Measurements from ENCODE around the gene ASF1B.
"Not testable (repeated sequence)": the region's sequence is repeated elsewhere in the genome, so short reads cannot be mapped to it uniquely, and the experiment has no call there.

ASF1B gene

DNA sequence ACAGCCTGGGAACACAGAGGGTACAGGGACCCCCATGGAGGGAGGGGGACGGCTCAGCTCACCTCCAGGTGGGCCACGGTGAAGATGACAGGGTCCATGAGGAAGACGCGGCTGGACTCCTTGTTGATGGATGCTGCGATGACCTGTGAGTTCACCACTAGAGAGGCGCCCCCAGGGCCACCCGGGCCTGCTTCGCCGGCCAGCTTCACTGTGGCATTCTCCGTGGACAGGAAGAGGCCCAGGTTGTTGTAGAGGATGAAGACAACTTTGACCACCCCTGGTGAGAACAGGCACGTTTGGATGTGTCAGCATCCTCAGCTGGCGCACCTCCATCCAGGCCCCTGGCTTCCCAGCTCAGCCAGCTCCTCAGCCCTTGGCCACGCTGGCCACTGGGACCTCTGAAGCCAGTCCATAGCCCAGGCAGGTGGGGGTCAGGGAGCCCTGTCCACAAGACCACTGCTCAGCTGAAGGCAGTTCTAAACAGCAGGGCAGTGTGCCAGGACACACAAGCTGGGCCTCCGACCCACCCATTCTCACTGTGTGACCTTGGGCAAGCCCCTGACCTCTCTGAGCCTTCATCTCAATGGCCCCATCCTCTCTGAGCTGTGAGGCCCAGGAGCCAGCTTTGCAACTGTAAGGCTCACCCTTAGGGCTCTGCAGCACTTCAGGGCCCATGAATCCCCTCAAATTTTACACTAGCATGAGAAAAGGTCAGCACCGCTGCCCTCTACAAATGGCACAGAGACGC, 22.1 kb upstream of the ASF1B start:
- no peak for DNase-seq

DNA sequence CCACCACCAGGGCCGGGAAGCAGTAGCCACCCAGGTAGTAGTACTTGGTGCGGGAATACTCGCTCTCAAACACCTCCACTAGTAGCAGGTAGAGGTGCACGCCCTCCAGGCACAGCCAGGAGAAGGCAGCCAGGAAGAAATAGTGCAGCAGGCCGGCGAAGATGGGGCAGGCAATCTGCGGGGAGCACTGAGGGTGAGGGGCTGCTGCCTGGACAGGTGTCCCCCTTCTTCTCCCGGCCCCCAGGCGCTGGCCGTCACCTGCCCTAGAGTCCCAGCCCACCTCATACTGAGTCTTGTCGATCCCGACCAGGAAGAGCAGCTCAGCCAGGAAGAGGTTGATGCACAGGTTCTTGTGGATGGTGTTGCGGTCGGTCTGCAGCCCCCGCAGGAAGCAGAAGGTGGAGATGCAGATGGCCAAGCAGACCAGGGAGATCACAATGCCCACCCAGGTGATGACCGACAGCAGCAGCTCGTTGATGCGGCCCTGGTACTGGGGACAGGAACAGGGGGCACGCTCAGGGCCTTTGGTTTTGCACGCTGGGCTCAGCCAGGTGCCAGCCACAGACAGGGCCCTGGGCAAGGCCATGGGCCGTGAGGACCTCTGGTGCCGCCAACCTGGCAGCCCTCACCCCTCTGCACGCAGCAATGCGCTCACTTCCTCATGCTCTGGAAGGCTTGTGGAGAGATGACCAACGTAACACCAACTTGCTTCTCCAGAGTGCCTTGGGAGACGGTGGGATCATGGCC, 20.8 kb upstream of the ASF1B start:
- DNase-seq = no peak

DNA sequence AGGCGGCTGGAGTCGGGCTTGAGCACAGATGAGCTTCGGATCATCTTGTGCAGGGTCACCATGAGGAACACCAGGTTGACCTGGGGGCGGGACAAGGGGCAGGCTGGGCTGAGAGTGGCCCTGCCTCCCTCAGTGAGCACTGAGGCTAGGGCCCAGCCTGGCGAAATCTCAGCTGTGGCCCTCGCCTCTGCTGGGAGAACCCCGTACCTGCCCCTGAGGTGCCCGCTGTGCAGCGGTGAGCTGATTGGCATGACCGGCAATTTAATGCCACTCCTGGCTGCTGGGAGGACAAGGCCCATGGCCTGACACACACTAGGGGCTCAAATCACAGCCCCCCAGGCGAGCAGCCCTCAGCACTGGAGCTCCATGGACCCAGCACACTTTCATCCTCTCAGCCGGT, 19.7 kb upstream of the ASF1B start:
- DNase-seq = no peak

DNA sequence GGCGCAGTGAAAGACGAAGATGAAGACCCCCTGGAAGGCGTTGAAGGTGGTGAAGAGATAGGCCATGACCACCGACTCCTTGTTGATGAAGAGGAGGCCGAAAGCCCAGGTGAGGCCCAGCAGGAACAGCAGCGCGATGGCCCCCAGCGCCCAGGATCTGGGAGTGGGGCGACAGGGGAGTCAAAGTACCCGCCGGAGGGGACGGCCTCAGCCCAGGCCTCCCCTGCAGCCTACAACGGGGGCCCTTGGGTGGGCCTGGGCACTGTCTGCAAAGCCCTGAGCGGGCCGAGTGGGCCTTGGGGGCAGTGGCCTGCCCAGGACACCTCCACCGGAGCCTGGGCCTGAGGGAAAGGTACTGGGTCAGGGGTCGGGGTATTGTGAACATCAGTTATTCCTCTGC, 19.0 kb upstream of the ASF1B start:
- DNase-seq = no peak

DNA sequence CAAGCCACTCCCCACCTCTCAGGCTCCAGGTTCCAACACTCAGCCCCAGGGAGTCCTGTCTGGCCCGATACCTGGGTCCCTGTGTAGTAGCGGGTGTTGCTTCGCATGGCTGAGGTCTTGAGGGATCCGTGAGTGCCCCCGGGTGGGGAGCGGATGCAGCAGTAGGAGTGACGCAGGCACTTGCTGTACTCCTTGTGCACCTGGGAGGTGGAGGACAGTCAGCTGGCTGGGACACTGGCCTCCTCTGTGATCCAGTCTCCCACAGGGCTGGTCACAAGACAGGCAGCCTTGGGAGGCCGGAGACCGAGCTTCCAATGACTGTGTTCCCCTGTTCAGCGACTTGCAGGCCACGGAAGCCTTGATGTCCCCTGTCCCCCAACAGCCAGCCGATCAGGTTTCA, 16.3 kb upstream of the ASF1B start:
- DNase-seq = no peak

DNA sequence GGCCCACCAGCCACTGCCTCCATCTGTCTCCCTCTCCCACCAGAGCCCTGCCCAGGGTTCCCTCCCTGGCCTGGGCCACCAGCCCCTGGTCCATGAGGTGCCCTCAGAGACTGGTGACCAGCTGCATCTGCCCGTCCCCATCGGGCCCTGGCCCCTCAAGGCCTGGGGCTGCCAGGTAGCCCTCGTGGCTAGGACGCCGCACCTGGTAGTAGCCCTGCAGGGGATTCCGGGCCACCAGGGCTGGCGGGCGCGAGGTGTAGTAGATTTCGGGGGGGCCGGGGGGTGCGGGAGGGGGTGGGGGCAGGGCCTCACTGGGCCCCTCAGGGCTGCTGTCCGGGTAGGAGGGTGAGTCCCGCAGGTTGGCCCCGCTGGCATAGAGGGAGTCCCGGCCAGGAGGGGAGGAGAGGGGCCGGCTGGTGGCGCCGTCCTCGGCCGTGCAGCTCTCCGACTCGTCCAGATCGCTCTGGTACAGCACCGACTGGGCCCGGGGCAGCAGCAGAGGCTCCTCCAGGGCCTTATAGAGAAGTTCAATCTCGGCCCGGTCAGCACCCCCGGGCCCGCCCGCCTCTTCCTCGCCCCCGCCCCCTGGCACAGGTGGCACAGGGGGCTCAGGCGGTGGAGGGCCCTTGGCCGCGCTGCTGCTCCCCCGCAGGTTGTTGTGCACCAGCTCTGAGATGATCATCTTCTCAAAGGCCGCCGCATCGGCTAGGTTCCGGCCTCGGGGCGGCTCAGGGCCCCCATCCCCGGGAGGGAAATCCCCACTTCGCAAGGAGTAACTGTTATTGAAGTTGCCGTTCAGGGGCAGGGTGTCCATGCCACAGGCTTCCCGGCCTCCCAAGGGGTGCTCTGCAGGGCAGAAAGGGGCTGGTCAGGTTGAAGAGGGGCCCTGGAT, 14.6 kb upstream of the ASF1B start:
- no peak for DNase-seq

DNA sequence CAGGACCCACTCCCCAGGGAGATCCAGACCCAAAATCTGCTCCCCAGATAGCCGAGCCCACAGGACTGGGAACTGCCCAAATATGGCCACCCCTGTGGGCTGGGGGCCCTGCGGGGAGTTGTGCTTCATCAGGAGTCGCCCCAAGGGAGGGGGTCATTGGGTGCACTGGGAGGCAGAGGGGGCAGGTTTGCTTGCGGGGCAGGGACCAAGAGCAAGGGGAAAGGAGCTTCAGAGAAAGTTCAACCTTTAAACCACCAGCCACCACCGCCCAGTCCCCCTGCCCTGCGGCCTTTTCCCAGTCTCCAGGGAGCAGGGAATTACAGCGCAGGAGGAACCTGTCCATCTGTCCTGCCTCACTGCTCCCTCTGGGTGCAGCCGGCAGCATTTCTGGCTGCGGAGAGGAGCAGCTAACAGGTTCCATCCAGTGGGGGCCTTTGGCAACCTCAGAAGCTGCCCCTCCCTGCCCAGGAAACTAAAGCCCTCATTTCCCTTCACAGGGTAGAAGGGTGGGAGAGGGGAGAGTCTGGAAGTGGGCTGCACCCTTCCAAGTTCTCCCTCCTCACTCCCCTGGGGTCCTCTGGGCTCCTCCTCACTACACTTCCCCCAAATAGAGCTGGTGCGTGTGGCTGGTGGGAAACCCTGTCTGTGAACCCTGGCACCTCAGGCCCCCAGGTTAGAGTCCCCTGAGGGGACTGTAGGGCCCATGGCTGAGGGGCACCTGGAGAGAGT, 13.8 kb upstream of the ASF1B start:
- no peak for DNase-seq

DNA sequence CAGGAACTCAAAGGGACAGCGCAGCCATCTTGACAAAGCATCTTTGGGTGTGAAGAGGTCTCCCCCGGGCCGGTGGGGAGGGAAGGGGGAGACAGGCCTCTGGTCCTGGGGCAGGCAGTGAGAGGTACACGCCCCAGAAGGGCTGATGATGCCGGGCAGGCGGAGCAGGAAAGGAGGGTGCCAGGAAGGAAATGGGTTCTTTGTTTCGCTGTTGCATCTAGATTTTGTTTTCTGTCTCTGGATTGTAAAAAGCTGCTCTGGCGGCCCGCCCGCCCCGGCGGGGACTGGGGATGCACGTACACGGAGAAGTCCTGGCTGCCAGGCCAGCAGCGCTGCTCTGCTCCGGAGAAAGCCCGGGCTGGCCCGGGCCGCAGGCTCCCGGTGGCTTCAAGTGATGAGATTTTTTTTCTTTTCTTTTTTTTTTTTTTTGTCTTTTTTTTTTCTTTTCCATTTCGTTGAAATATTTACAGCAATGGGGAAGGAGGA, 13.2 kb upstream of the ASF1B start:
- DNase-seq = no peak

DNA sequence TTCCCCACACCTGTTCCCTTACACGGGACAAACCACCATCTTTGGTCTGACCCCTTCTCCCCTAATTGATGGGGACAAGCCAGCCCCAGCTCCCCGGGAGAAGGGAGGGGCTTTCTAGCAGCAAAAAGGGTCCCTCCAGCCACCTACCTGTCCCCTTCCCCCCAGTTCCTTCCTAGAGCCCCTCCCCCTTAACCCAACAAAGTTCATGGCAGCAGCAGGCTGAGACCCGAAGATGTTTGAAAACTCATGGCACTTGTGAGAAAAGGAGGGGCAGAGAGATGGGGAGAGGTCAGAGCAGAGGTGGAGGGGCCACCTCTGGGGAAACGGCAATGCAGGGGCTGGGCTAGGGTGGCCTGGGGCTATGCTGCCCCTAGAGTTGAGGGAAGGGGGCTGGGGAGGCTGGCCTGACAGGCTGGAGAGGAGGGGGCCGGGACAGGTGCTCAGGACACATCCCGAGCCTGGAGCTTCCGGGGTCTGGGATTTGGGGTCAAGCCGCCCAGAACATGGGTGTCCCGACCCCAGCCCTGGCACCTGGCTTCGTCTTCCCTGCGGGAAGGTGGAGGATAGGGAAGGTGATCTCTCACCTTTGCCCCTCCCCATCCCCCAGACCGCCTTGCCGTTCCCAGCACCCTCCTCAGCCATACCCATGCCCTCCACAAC, 12.5 kb upstream of the ASF1B start:
- DNase-seq = no peak

DNA sequence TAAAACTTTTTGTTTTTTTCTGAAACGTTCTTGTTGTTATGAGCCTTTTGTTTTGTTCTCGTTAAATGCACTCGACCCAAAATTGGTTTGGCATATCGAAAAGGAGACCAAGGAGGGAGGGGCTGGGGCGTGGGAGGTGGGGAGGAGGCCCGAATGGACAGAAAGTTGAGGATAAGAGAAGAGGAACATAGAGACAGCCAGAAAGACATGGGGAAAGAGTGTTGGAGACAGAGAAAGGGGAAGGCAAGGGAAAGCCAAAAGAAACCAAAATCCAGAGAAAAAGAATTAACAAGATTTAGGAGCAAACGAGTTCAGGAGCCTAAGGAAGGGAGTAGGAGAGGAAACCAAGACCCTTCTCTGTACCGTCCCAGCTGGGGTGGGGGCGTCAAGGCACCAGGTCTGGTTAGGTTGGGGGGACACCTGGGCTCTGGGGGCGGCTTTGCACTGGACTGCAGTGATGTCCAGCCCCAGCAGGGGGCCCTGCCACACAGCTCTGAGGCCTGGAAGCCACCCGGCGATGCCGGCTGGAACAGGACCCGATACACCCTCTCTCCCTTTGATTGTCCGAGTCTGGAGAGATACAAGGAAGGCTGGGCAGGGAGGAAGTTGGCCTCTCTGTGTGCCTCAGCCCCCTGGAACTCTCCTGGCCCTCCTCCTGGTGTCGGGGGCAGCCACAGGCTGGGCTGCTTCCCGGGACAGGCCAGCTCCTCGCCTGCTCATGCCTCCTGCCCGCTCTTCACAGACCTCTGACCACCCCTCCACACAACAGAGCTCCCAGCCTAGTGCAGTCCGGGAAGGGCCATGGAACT, 11.6 kb upstream of the ASF1B start:
- peak; percentile 37 for DNase-seq

DNA sequence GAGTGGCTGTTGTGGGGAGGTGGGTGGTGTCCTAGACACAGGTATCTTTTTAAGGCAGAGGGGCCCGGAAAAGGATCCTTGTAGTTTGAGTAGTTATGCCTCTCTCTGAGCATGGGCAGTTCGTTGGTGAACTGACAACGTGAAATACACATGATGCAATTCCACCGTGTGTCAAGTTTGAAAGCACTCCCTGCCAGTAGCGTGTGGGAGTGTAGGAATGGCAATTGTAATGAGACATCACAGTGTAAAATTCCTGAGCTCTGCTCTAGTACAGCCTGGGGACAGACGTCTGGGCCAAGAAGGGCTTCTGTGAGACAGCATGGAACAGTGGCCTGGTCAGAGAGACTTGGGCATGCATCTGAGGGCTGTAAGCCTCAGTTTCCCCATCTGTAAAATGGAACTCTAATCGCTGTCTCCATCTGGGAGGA, 10.4 kb upstream of the ASF1B start:
- DNase-seq = no peak

DNA sequence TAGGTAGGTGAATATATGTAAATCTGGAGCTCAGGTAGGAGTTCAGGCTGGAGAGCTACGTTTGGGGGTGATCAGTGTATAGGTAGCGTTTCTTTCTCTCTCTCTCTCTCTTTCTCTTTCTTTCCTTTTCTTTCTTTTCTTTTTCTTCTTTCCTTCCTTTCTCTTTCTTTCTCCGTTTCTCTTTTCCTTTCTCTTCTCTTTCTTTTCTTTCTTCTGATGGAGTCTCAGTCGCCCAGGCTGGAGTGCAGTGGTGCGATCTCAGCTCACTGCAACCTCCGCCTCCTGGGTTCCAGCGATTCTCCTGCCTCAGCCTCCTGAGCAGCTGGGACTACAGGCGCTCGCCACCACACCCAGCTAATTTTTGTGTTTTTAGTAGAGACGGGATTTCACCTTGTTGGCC, 9.8 kb upstream of the ASF1B start:
- DNase-seq = not testable (repeated sequence)

DNA sequence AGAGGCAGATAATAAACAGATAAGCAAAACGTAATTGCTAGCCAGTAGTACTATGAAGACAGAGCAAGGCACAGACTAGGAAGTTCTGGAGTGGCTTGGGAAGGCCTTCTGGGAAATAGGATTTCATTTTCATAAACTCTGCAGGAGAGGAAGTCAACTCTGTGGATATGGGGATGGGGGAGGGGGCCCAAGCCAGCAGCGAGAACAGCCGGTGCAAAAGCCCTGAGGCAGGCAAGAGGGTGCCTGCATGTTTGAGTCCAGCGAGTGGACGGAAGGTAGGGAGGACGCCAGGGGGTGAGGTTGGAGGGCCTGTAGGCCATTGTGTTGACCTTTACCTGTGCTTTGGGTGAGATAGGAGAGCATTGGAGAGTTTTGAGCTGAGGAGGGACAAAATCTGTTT, 9.0 kb upstream of the ASF1B start:
- no peak for DNase-seq

DNA sequence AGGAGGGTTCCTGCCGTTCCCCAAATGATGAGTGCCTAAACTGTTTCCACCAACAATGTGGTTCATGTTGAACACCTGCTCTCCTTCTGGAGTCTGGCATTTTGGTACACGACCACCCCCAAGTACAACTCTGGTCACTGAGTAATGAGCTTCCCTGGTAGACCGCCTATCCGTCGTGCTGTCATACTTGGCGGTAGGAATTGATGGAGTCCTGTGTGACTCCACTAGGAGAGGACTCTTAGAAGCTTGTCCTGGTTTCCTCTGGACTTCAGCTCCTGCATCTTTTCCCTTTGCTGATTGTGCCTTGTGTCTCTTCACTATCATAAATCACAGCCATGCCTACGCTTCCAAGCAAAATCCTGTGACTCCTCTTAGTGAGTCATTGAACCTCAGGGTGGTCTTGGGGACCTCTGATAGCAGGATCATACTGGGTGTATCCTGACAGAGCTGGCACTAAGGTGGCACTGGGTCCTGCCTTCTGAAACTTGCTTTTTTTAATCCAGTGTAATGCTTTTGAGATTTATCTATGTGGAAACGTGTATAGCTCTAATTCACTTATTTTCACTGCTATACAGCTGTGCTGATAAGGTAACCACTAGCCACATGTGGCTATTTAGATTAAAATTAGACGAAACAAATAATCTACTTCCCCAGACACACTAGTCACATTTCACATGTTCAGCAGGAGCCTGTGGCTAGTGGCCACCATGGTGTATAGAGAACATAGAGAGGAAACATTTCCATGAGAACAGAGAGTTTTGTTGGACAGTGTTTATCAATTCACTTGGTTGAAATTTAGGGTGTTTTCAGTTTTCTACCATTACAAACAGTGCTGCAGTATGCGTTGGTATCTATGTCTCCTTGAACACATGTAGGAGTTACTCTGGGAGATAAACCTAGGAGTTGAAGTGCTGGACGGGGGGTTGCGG, 6.1 kb upstream of the ASF1B start:
- DNase-seq = no peak

DNA sequence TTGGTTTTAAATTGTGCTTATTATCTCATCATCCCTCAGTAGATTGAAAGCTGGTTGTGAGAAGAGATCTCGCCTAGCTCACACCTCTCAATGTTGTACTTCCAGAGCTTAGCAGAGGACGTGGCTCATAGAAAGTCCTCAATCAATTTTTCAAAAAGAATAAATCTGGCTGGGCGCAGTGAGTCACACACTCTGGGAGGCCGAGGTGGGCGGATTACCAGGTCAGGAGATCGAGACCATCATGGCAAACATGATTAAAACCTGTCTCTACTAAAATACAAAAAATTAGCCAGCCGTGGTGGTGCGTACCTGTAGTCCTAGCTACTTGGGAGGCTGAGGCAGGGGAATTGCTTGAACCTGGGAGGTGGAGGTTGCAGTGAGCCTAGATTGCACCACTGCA, 4.7 kb upstream of the ASF1B start:
- DNase-seq = no peak

DNA sequence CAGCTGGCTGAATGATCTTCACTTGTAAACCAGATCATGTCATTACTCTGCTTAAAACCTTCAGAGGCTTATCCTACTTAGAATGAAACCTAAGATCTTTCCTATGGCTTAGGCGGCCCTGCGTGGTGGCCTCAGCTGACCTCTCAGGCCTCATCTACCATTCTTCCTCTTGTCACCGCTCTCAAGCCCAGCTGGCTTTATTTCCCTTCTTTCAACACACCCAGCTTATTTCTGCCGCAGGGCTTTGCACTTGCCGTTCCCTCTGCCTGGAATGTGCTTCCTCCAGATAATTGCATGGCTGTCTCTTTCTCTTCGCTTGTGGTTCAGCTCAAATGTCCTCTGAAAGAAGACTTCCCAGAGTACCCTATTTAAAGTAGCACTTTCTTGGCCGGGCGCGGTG, 3.6 kb upstream of the ASF1B start:
- no peak for DNase-seq

DNA sequence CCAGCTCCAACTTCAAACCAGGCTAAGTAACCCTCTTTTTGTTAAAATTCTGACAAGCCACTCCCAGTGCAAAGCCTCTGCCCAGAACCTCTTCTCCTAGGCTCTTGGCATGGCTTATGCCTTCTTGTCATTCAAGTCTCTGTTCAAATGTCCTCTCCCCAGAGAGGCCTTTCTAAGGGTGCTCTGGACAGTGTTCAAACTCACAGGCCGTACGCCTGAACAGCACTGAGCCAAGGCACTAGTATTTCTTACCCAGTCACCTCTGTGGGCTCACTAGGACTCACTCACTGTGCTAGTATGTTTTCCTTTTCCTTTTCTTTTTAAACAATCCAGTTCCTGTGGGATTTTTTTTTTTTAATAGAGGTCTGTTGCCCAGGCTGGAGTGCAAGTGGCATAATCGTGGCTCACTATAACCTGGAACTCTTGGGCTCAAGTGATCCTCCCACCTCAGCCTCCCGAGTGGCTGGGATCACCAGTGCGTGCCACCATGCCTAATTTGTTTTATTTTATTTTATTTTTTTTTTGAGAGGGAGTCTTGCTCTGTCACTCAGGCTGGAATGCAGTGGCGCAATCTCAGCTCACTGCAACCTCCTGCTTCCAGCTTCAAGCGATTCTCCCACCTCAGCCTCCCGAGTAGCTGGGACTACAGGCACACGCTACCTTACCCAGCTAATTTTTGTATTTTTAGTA, 2.3 kb upstream of the ASF1B start:
- DNase-seq = no peak

DNA sequence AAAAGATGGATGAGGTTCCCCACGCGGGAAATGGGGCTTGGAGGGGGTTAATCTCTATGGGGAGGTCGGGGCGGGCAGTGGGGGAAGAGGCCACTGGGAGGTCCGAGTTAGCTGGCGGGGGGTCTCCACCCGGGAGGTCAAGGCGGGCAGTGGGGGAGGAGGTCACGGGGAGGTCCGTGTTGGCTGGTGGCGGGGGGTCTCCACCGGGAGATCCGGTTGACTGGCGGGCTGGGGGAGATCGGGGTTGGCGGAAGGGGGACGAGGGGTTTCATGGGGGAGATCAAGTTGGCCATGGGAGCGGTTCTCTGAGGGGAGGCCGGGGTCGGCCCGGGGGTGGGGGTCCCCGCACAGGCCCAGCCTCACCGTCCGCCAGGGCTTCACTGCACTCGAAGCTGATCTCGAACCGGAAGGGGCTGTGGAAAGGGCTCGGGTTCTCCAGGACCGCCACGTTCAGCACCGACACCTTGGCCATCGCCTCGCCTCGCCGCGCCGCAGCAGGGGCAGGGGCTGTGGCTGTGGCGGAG, 342 bp downstream of the ASF1B start:
- no peak for DNase-seq

DNA sequence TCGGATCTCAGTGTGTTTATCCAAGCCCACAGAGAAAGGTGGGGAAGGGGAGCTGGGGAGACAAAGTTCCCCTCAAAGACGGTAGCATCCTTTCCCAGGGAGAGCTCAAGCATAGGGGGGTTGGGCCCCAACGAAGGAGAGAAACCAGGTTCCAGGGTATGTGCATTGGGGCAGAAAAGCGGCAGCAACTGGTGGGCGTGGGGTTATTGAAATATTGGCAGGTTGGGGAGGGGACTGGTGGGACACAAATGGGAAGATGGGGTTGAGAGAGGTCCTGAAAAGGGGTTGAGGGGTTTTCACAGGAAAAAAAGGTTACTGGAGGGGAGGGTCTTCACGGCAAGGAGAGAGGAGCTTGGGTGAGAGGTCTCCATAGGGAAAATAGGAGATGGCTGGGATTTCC, 1.0 kb downstream of the ASF1B start:
- no peak for DNase-seq
